ENCODE results near the gene MAU2.

Gene MAU2

DNA sequence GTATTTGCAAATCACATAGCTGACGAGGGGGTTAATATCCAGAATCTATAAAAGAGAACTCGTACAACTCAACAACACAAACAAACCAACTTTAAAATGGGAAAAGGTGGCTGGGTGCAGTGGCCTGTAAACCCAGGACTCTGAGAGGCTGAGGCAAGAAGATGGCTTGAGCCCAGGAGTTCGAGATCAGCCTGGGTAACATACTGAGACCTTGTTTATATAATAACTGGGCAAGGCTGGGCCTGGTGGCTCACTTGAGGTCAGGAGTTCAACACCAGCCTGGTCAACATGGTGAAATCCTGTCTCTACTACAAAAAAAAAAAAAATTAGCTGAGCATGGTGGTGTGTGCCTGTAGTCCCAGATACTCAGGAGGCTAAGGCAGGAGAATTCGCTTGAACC lies 25.7 kb upstream of the MAU2 start:
- Histone ChIP-seq H3K27me3 (ENCODE audit: low read depth) (no peaks in the 10 kb centered on the region), H3K4me1 (no peaks in the 10 kb centered on the region), H3K9me3 (peaks cover 3% of the 10 kb centered on the region; the same call in 1 of the 2 replicates), H3K36me3 (replicated peaks) (peaks cover 37% of the 10 kb centered on the region), H3K4me3 (no peak overlapping the region)
- no peak for DNase-seq (ENCODE audit: low spot score in 2 of 2)
- in situ Hi-C loops (cut with MboI; ENCODE audit: low sequenced_read_pairs), result no loop called here

DNA sequence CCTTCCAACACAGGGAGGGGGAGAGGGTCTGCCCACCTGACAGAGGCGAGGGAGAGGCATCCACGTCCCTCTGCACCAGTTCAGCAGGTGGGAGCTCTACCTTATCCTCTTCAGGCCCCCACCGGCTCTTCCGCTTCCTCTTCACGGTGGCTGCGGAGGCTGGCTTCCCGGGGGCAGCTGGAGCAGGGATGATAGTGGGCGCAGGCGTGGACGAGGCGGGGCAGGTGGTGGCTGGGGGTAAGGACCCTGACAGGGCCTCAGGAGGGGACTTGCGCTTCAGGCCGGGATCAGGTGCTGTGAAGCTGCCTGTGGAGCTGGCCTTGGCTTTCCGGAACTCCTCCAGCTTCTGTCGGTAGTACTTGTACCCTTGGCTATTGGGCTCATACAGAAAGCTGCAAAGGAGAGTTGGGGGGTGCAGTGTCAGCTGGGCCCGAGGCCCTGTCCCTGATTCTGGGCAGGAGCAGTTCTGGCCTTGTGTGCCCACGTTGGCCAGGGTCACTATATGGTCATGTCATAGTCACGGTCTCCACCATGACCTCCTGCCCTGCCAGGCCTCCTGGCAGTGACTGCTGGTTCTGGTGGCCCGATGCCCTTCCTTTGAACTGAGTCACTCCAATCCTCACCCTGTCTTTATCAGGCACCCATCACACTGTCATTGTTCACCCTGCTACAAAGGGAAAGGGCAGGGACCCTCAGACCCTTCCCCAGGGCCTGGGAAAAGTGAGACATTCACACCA lies 23.5 kb upstream of the MAU2 start:
- in situ Hi-C loops (cut with MboI; ENCODE audit: low sequenced_read_pairs), result no loop called here
- no peaks in the 10 kb centered on the region for H3K27me3 ChIP-seq (ENCODE audit: low read depth)
- H3K4me1 ChIP-seq, result no peaks in the 10 kb centered on the region
- no peak for DNase-seq (ENCODE audit: low spot score in 2 of 2)
- peaks cover 48% of the 10 kb centered on the region for H3K36me3 ChIP-seq (replicated peaks)
- peaks cover 3% of the 10 kb centered on the region; the same call in 1 of the 2 replicates for H3K9me3 ChIP-seq
- H3K4me3 ChIP-seq, result no peak overlapping the region

DNA sequence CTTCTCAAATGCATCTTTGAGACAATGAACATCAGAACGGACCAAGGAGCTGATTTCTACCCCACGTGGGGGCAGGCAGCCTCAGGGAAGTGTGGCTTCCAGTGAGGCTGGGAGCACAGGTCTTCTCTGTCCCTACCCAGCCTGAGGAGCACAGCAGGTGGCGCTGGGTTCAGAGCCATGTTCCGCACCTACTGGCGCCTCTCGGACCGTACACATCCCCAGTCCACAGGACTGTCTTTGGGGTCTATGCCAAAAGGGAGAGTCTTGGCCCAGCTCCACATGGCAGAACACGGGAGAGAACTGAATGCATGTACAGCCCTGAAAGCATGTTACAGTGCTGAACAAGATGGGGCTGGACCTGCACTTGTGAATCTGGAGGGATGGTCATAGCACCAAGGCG lies 22.9 kb upstream of the MAU2 start:
- Histone ChIP-seq H3K4me1 (no peaks in the 10 kb centered on the region), H3K4me3 (no peak overlapping the region), H3K27me3 (ENCODE audit: low read depth) (no peaks in the 10 kb centered on the region), H3K9me3 (peaks cover 3% of the 10 kb centered on the region; the same call in 1 of the 2 replicates), H3K36me3 (replicated peaks) (peaks cover 44% of the 10 kb centered on the region)
- no peak for DNase-seq (ENCODE audit: low spot score in 2 of 2)
- in situ Hi-C loops (cut with MboI; ENCODE audit: low sequenced_read_pairs), result no loop called here

DNA sequence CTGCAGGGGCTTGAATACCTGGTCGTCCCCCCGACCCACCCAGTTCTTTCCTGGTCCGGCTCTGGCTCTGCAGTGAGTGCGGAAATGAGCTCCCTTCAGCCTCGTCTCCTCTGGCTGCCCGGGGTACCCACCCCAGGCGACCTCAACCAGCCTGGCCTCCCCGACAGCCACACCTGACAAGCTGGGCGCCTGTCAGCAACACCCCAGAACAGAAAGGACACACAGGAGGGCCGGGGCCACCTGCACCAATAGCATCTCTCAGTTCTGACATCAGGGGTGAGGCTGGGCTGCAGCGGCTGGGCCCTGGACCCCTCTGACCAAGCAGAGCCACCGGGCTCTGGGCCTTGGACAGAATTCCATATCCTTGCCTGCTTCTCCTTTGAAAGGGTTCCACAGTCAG lies 20.0 kb upstream of the MAU2 start:
- Histone ChIP-seq H3K4me3 (no peak overlapping the region), H3K36me3 (replicated peaks) (peaks cover 48% of the 10 kb centered on the region)
- in situ Hi-C loops (cut with MboI; ENCODE audit: low sequenced_read_pairs), result no loop called here

DNA sequence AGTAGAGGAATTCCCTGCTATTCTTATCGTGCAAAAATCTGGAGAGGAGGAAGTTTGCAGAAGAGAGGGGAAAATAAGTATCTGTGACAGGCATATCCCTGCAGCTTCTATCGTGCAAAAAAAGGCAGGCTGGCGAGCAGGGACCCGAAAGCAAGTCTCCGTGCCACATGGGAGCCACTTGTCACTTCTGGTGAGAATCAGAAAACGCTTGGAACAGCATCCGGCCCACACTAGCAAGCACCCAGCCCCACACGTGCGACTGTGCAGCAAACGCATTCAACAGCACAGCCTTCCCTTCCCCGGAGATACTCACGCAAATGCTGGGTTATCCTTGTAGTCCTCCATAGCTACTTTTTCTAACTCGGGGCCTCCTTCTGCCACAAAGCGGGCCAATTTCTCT lies 17.2 kb upstream of the MAU2 start:
- Histone ChIP-seq H3K36me3 (replicated peaks) (peaks cover 58% of the 10 kb centered on the region), H3K9me3 (no peaks in the 10 kb centered on the region), H3K27me3 (ENCODE audit: low read depth) (no peaks in the 10 kb centered on the region), H3K4me1 (no peaks in the 10 kb centered on the region), H3K4me3 (no peak overlapping the region)
- in situ Hi-C loops (cut with MboI; ENCODE audit: low sequenced_read_pairs), result no loop called here
- no peak for DNase-seq (ENCODE audit: low spot score in 2 of 2)

More for the DNA sequence above, 20.0 kb upstream of the MAU2 start:
- no peak for DNase-seq (ENCODE audit: low spot score in 2 of 2)
- H3K9me3 ChIP-seq, result no peaks in the 10 kb centered on the region
- no peaks in the 10 kb centered on the region for H3K27me3 ChIP-seq (ENCODE audit: low read depth)
- no peaks in the 10 kb centered on the region for H3K4me1 ChIP-seq

DNA sequence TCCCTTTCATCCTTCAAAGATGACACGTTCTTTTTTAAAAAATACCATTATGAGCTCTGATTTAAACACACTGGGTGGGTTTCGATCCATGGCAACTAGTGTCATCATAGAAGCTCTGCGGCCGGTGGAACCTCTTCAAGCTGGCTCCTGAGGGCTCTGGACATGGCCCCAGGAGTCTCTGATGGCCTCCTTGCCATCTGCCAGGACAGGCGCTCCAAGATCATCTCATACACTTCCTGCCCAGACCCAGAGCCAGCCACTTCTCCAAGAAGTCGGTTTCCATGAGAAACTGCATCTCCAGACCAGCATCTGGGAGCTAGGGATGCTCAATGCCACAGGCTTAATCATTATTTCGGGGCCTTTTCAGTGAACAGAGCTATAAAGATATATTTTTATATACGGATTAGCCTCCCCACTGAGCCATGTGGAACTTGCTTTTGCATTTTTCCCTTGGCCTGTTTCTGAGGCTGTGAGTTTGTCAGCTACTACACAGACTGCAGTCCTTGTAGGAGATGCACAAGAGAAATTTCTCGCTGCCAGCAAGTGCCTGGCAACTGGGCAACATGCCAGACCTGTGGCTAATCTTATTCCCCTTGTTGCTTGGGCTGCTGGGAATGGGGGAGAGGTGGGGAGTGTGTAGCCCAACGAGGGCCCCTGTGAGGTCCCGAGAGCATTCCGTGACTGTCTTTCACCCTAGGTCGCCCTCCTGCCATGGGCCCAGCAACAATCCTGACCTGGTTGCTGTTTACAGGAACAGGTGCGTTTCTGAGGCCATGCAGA lies 16.3 kb upstream of the MAU2 start:
- Histone ChIP-seq H3K36me3 (replicated peaks) (peaks cover 68% of the 10 kb centered on the region), H3K27me3 (ENCODE audit: low read depth) (no peaks in the 10 kb centered on the region), H3K4me3 (no peak overlapping the region), H3K9me3 (no peaks in the 10 kb centered on the region), H3K4me1 (no peaks in the 10 kb centered on the region)
- in situ Hi-C loops (cut with MboI; ENCODE audit: low sequenced_read_pairs), result no loop called here
- no peak for DNase-seq (ENCODE audit: low spot score in 2 of 2)

DNA sequence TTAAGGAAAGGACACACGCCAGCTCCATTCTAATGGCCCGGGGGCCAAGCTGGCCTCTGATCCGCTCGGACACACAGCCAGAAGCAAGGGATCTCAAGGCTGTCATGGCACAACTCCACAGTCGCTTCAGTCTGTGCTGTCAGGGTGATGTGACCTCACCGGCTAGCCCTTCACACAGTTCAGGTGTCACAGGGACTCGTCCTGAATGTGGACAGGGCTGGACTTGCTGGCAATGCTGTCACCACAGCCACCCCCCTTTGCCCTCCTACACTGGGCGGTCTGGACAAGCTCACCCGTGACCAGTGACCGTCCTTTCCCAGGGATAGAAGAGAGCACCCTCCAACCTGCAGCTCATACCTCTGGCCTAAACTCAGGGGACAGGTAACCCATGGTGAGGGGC lies 15.6 kb upstream of the MAU2 start:
- Histone ChIP-seq H3K4me1 (no peaks in the 10 kb centered on the region), H3K36me3 (replicated peaks) (peaks cover 73% of the 10 kb centered on the region), H3K4me3 (no peak overlapping the region), H3K9me3 (no peaks in the 10 kb centered on the region), H3K27me3 (ENCODE audit: low read depth) (no peaks in the 10 kb centered on the region)
- in situ Hi-C loops (cut with MboI; ENCODE audit: low sequenced_read_pairs), result no loop called here
- DNase-seq (ENCODE audit: low spot score in 2 of 2), result no peak

DNA sequence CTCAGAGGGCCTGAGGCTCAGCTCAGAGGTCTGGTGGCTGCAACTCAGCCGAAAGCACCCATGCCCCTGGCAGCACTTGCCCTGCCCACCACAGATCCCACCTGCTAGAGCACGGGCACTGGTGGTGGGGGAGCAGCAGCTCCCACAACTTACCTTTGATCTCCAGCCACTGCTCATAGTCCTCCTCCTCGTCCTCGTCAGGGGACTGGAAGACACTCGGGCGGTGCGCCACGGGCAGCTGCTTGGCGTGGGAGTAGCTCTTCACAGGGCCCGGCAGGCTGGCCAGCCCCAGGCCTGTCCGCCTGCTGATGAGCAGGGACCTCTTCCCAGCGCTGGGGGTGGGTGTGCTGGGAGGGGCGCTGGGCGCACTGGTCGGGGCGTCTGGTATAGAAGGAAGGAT lies 14.9 kb upstream of the MAU2 start:
- DNase-seq (ENCODE audit: low spot score in 2 of 2), result no peak
- no peak overlapping the region for H3K4me3 ChIP-seq
- H3K36me3 ChIP-seq (replicated peaks), result peaks cover 73% of the 10 kb centered on the region
- H3K9me3 ChIP-seq, result no peaks in the 10 kb centered on the region
- H3K4me1 ChIP-seq, result no peaks in the 10 kb centered on the region
- no peaks in the 10 kb centered on the region for H3K27me3 ChIP-seq (ENCODE audit: low read depth)
- in situ Hi-C loops (cut with MboI; ENCODE audit: low sequenced_read_pairs), result no loop called here

DNA sequence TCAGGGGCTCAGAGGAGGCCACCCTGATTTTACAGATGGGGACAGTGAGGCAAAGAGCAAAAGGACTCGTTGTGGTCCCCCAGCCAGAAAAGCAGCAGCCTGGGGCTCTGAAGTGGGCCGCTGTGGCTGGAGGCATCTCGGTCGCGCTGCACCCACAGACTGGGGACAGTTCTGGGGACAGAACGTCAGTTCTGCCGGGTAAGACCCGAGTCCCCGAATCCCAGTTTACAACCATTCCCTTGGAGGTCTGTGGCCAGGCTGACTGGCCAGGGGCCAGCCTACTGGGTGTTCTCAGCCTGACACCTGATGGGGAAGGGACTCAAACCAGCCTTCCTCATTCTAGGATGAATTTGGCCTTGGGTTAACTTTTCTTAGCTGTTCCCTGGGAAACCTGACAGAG lies 14.4 kb upstream of the MAU2 start:
- H3K36me3 ChIP-seq (replicated peaks), result peaks cover 68% of the 10 kb centered on the region
- no peaks in the 10 kb centered on the region for H3K27me3 ChIP-seq (ENCODE audit: low read depth)
- no peaks in the 10 kb centered on the region for H3K9me3 ChIP-seq

DNA sequence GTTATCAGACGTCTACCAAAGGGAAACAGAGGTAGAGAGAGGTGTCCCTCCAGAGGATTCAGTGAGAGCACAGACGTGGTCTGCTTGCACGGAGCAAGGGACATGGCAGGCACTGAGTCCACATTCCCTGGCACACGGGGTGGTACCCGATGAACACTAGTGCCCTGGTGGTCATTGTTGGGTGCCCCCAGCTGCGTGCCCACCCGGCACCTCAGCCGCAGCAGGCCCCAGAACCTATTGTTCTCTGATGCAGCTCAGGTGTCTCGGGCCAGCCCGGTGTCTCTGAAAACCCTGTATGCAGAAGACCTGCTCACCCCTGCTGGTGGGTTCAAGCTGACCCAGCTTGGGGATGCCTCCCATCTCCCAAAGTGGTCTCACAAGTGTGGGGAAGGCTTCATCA lies 12.3 kb upstream of the MAU2 start:
- Histone ChIP-seq H3K36me3 (replicated peaks) (peaks cover 57% of the 10 kb centered on the region), H3K27me3 (ENCODE audit: low read depth) (no peaks in the 10 kb centered on the region), H3K9me3 (no peaks in the 10 kb centered on the region), H3K4me1 (no peaks in the 10 kb centered on the region), H3K4me3 (no peak overlapping the region)
- in situ Hi-C loops (cut with MboI; ENCODE audit: low sequenced_read_pairs), result no loop called here
- DNase-seq (ENCODE audit: low spot score in 2 of 2), result no peak

More for the DNA sequence above, 14.4 kb upstream of the MAU2 start:
- in situ Hi-C loops (cut with MboI; ENCODE audit: low sequenced_read_pairs), result no loop called here
- H3K4me3 ChIP-seq, result no peak overlapping the region
- H3K4me1 ChIP-seq, result no peaks in the 10 kb centered on the region
- no peak for DNase-seq (ENCODE audit: low spot score in 2 of 2)

DNA sequence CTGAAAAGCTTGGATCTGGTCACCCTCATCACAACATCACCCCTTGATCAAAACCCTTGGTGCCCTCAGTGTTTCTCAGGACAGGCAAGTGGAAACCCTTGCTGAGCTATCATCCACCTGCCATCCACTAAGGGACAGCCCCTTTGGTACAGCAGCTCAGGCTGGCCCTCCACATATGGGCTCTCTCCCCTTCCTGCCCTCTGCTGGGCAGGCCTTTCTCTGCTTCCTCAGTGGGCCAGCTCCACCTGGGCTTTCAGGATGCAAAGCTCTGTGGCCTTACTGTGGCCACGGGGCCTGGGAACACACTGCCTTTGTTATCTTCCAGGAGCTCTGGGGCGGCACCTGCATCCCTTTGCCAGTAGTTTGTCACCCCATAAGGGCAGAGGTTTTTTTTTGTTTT lies 5.2 kb upstream of the MAU2 start:
- H3K4me3 ChIP-seq, result no peak overlapping the region
- DNase-seq (ENCODE audit: low spot score in 2 of 2), result no peak
- no peaks in the 10 kb centered on the region for H3K9me3 ChIP-seq
- H3K4me1 ChIP-seq, result peaks cover 3% of the 10 kb centered on the region
- H3K27me3 ChIP-seq (ENCODE audit: low read depth), result no peaks in the 10 kb centered on the region
- in situ Hi-C loops (cut with MboI; ENCODE audit: low sequenced_read_pairs), result no loop called here
- H3K36me3 ChIP-seq (replicated peaks), result peaks cover 27% of the 10 kb centered on the region

DNA sequence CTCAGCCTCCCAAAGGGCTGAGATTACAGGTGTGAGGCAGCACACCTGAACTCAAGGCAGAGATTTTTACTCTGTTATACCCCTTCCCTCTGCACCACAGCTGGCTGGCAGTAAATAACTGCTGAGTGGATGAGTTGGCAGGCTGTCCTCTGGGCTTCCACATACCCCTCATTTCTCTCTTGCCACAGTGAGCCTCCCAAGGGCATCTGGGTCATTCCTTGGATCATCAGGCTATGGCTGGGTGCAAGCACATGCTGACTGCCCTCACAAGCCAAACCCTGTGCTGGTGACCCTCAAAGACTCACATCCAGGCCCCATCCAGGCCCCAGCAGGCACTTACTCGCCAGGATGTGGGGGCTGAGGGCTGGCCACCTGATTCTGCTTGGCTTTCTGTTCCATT lies 4.5 kb upstream of the MAU2 start:
- H3K4me3 ChIP-seq, result no peak overlapping the region
- DNase-seq (ENCODE audit: low spot score in 2 of 2), result no peak
- H3K27me3 ChIP-seq (ENCODE audit: low read depth), result no peaks in the 10 kb centered on the region
- in situ Hi-C loops (cut with MboI; ENCODE audit: low sequenced_read_pairs), result no loop called here
- H3K9me3 ChIP-seq, result no peaks in the 10 kb centered on the region
- peaks cover 29% of the 10 kb centered on the region for H3K36me3 ChIP-seq (replicated peaks)
- peaks cover 3% of the 10 kb centered on the region for H3K4me1 ChIP-seq

DNA sequence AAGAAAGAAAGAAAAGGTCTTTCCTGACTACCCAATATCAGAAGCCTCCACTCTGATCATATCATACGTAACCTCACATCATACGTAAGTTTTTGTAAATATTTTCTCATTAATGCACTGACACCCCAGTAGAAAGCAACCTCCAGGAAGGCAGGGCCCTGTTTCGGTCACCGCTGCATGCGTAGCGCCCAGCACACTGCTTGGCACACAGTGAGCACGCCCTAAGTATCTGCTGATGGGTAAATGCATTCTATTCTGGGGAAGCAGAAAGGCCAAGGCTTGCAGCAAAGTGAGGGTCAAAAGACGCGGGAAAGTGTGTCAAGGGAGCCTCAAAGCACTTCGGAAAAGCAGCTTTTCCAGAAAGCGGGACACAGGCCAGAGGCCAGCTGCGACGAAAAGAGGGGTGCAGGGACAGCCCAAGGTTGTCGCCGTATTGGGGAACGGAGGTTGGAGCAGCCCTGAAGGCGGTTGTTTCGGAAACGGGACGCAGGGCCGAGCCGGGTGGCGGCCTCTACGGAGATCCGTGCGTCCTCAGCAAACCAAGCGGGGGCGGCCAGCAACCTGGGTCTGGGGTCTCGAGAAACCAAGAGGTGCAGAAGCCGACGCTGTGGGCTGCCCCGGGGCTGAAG lies 783 bp upstream of the MAU2 start:
- peak overlapping the region; percentile 98 for H3K4me3 ChIP-seq
- no peaks in the 10 kb centered on the region for H3K27me3 ChIP-seq (ENCODE audit: low read depth)
- no peak for DNase-seq (ENCODE audit: low spot score in 2 of 2)
- H3K36me3 ChIP-seq (replicated peaks), result peaks cover 31% of the 10 kb centered on the region
- peaks cover 6% of the 10 kb centered on the region for H3K4me1 ChIP-seq
- no peaks in the 10 kb centered on the region for H3K9me3 ChIP-seq
- in situ Hi-C loops (cut with MboI; ENCODE audit: low sequenced_read_pairs), result no loop called here

DNA sequence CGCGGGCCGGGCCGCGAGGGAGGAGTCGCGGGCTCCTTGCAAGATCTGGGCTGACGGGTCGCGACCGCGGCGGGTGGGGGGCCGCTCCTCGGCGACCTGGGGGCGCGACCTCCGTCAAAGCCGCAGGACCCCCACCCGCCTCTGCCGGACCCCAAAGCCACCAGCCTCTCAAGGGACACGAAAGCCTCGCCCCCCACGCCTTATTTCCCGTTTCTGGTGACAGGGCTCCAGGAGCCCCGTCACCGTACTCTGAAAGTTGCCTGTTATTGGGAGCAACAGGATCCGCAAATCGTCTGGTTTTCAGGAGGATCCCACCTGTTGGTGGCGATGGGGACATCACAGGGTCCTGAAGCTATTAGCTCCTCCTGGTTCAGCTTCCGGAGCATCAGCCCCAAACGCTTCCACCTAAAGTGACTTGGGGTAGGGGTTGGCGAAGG lies 530 bp downstream of the MAU2 start:
- H3K36me3 ChIP-seq (replicated peaks), result peaks cover 39% of the 10 kb centered on the region
- no peaks in the 10 kb centered on the region for H3K9me3 ChIP-seq
- in situ Hi-C loops (cut with MboI; ENCODE audit: low sequenced_read_pairs), result no loop called here
- DNase-seq (ENCODE audit: low spot score in 2 of 2), result peak in 1 of 2 experiments; percentile 31
- H3K4me1 ChIP-seq, result peaks cover 6% of the 10 kb centered on the region
- no peaks in the 10 kb centered on the region for H3K27me3 ChIP-seq (ENCODE audit: low read depth)
- peak overlapping the region; percentile 98 for H3K4me3 ChIP-seq
